ENCODE measurements around the gene GDF7. TPM values are rescaled to one million over a fixed set of nuclear protein-coding genes. Genes with fewer than 3 reads are reported as not detected.

Gene GDF7
- total RNA-seq, 1 experiment from 2014 or later = 0.04 TPM

GRCh38 chr2:20633001-20633400 lies 33.9 kb upstream of the GDF7 start:
- H3T11ph ChIP-seq (ENCODE audit: low read length) = no peak overlapping the region
- no peaks in the 10 kb centered on the region for H4K20me1 ChIP-seq (ENCODE audit: control insufficient read depth, insufficient read depth, insufficient read length)
- TF ChIP-seq, protein P1, sequence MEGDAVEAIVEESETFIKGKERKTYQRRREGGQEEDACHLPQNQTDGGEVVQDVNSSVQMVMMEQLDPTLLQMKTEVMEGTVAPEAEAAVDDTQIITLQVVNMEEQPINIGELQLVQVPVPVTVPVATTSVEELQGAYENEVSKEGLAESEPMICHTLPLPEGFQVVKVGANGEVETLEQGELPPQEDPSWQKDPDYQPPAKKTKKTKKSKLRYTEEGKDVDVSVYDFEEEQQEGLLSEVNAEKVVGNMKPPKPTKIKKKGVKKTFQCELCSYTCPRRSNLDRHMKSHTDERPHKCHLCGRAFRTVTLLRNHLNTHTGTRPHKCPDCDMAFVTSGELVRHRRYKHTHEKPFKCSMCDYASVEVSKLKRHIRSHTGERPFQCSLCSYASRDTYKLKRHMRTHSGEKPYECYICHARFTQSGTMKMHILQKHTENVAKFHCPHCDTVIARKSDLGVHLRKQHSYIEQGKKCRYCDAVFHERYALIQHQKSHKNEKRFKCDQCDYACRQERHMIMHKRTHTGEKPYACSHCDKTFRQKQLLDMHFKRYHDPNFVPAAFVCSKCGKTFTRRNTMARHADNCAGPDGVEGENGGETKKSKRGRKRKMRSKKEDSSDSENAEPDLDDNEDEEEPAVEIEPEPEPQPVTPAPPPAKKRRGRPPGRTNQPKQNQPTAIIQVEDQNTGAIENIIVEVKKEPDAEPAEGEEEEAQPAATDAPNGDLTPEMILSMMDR (conservative IDR thresholded peaks at IDR 0.05) = no peak
- no peak overlapping the region for H3K27ac ChIP-seq (ENCODE audit: insufficient read length, low read depth, low read length)
- H3K79me1 ChIP-seq (ENCODE audit: insufficient read depth, low read depth, low read length, poor library complexity, severe bottlenecking) = no peaks in the 10 kb centered on the region
- no peaks in the 10 kb centered on the region for H3K23me2 ChIP-seq (ENCODE audit: insufficient read length, low read depth, low read length, poor library complexity, severe bottlenecking)
- no peak overlapping the region for H4K8ac ChIP-seq (replicated peaks; ENCODE audit: insufficient read length, low read depth, low read length)
- Mint-ChIP-seq H3K27me3 (ENCODE audit: low read depth) (no peaks in the 10 kb centered on the region), H3K4me1 (peaks cover 27 to 32% of the 10 kb centered on the region in 2 experiments), H3K9me3 (no peaks in the 10 kb centered on the region), H3K36me3 (ENCODE audit: insufficient read depth in 1 of 3, low read depth in 3 of 3) (peaks cover 0 to 4% (median 0%) of the 10 kb centered on the region in 3 experiments; a peak in 3 of 7 replicates), H3K4me3 (no peak overlapping the region), H3K27ac (peak overlapping the region in 1 of 3 experiments; percentile 62; a peak in 1 of 7 replicates)
- H4K5ac ChIP-seq (ENCODE audit: insufficient read length, low read depth, low read length) = no peak overlapping the region
- H3K27me3 ChIP-seq (ENCODE audit: insufficient read depth, low read length) = no peaks in the 10 kb centered on the region
- no peaks in the 10 kb centered on the region for H3K79me2 ChIP-seq (ENCODE audit: insufficient read depth, low read length)
- H2BK5ac ChIP-seq (ENCODE audit: insufficient read length, low read length) = no peak overlapping the region
- H3K4ac ChIP-seq (ENCODE audit: low read depth, low read length) = no peak overlapping the region
- H2AK5ac ChIP-seq (ENCODE audit: insufficient read length, low read length) = no peak overlapping the region
- no peak overlapping the region for H2BK12ac ChIP-seq (ENCODE audit: insufficient read length, low read depth, low read length)
- H3K23ac ChIP-seq (ENCODE audit: insufficient read length, low read depth, low read length) = no peak overlapping the region
- no peak overlapping the region; the same call in 1 of the 2 replicates for H3K14ac ChIP-seq (ENCODE audit: insufficient read depth, low read length)
- no peak overlapping the region for H3K18ac ChIP-seq (ENCODE audit: insufficient read length, low read depth, low read length)
- no peak overlapping the region for H2BK120ac ChIP-seq (ENCODE audit: low read depth, low read length, poor library complexity, severe bottlenecking)
- WGBS (ENCODE audit: extremely low coverage, insufficient read length, low lambda C conversion rate) = no CpG with 5 or more reads among the region's 4 CpGs
- no peak overlapping the region for H3K56ac ChIP-seq (ENCODE audit: insufficient read length, low read depth, low read length)
- H3K4me1 ChIP-seq (ENCODE audit: insufficient read depth, low read length) = no peaks in the 10 kb centered on the region; the same call in 1 of the 2 replicates
- H4K91ac ChIP-seq (ENCODE audit: insufficient read length, low read depth, low read length) = no peak overlapping the region
- DNase-seq = no peak
- no peaks in the 10 kb centered on the region for H3K9me3 ChIP-seq (ENCODE audit: control insufficient read depth, low read depth, low read length)
- H3K9ac ChIP-seq (ENCODE audit: extremely low read depth, insufficient read length, low read length) = no peak overlapping the region
- H2BK15ac ChIP-seq (ENCODE audit: low read depth, low read length) = no peak overlapping the region
- H3K4me2 ChIP-seq (ENCODE audit: insufficient read depth, insufficient read length, low read length) = no peak overlapping the region
- H2AFZ ChIP-seq (ENCODE audit: low read length) = no peak overlapping the region
- H2BK20ac ChIP-seq (ENCODE audit: low read depth, low read length, poor library complexity, severe bottlenecking) = no peak overlapping the region

All from H9 (cell line).